Neural progenitor cell (in vitro differentiated cells): ENCODE results near the gene A1CF.

ENCODE experiments used
- EZH2 ChIP-seq: fragments of 200-600 bp; sonication (generic); IDR thresholded peaks from 2 replicates; pipeline ENCODE4 v1.6.1; 2017; ENCODE audit warnings: antibody characterized with exemption, mild to moderate bottlenecking, moderate library complexity
- EZH2phosphoT487 ChIP-seq: fragments of 200-600 bp; sonication (generic); IDR thresholded peaks from 2 replicates; pipeline ENCODE4 v1.6.1; 2017; ENCODE audit warnings: antibody characterized with exemption
- TF ChIP-seq, protein P1 (sequence below): fragments of 200-600 bp; sonication (generic); IDR thresholded peaks from 2 replicates; pipeline ENCODE4 v1.5.1; 2017; ENCODE audit warnings: antibody characterized with exemption, mild to moderate bottlenecking

DNA sequence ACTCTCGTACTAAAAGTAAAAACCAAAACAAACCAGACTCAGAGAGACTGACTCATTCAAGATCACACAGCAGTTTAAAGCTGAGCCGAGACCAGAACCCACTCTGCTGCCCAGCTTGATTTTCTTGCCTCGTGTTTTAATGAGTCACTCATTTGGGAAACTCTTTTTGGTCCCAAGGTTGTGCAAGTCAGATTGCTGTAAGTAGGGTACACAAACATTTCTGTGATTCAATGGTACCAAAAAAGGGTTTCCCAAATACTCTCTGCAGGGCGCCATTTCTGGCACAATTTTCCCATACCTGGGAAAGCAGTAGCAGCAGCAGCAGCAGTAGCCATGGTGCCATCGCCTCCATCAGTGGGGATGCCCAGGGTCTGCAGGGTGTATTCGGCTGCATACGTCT, 75.8 kb downstream of the A1CF start:
- TF ChIP-seq, protein P1, sequence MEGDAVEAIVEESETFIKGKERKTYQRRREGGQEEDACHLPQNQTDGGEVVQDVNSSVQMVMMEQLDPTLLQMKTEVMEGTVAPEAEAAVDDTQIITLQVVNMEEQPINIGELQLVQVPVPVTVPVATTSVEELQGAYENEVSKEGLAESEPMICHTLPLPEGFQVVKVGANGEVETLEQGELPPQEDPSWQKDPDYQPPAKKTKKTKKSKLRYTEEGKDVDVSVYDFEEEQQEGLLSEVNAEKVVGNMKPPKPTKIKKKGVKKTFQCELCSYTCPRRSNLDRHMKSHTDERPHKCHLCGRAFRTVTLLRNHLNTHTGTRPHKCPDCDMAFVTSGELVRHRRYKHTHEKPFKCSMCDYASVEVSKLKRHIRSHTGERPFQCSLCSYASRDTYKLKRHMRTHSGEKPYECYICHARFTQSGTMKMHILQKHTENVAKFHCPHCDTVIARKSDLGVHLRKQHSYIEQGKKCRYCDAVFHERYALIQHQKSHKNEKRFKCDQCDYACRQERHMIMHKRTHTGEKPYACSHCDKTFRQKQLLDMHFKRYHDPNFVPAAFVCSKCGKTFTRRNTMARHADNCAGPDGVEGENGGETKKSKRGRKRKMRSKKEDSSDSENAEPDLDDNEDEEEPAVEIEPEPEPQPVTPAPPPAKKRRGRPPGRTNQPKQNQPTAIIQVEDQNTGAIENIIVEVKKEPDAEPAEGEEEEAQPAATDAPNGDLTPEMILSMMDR = no peak
- TF ChIP-seq EZH2 (no peak), EZH2phosphoT487 (no peak)
